Activated T-cell treated with anti-CD3 and anti-CD28 coated beads, Interleukin-2, amount 50 U/mL, for 4 hours (primary cell): ENCODE data around the gene CEBPG. TPM values are rescaled to one million over a fixed set of nuclear protein-coding genes. Genes with fewer than 3 reads are reported as not detected.
A peak's percentile ranks its signal among the peaks of the same experiment; 100 is the strongest.

Source experiments
- ATAC-seq, 2 donors: fragments of 200-7000 bp; cut with Tn5 transposase; one replicate each; pipeline ENCODE4 v1.10.0; 2021
- DNase-seq: peaks from one replicate; pipeline ENCODE4 v3.0.0-alpha.2; 2020
- H3K27me3 Mint-ChIP-seq: one replicate; pipeline ENCODE4 v1.8.0; 2021; ENCODE audit warnings: low read depth, mixed read lengths
- H3K36me3 Mint-ChIP-seq: one replicate; pipeline ENCODE4 v1.8.0; 2022; ENCODE audit warnings: mixed read lengths; ENCODE audit not compliant: insufficient read depth
- H3K4me1 Mint-ChIP-seq: one replicate; pipeline ENCODE4 v1.8.0; 2021; ENCODE audit warnings: low read depth, mixed read lengths
- H3K4me3 Mint-ChIP-seq: one replicate; pipeline ENCODE4 v1.8.0; 2021; ENCODE audit warnings: mild to moderate bottlenecking, moderate library complexity, mixed read lengths
- H3K9me3 Mint-ChIP-seq: one replicate; pipeline ENCODE4 v1.8.0; 2021; ENCODE audit warnings: mixed read lengths
- total RNA-seq, 3 donors: library from RNA; stranded (reverse); gene quantifications; one replicate each; pipeline ENCODE4 v1.2.1, GENCODE V29; 2021

The CEBPG gene
- total RNA-seq, 3 donors from 2014 or later, result 28.8 to 32.2 (median 28.8) TPM

GRCh38 chr19:33420821-33421220 lies 47.3 kb downstream of the CEBPG start:
- Mint-ChIP-seq H3K36me3 (no peaks in the 10 kb centered on the region), H3K27me3 (no peaks in the 10 kb centered on the region), H3K9me3 (no peaks in the 10 kb centered on the region), H3K4me3 (no peak overlapping the region), H3K4me1 (peaks cover 5% of the 10 kb centered on the region)
- ATAC-seq (no peak), DNase-seq (no peak)

GRCh38 chr19:33421368-33421767 lies 47.9 kb downstream of the CEBPG start:
- Mint-ChIP-seq H3K36me3 (no peaks in the 10 kb centered on the region), H3K4me1 (peaks cover 3% of the 10 kb centered on the region)

GRCh38 chr19:33422369-33423180 lies 49.1 kb downstream of the CEBPG start:
- no peaks in the 10 kb centered on the region for H3K4me1 Mint-ChIP-seq
- no peak for ATAC-seq
- H3K4me3 Mint-ChIP-seq, result no peak overlapping the region
- DNase-seq, result no peak
- H3K27me3 Mint-ChIP-seq, result no peaks in the 10 kb centered on the region
- no peaks in the 10 kb centered on the region for H3K36me3 Mint-ChIP-seq
- no peaks in the 10 kb centered on the region for H3K9me3 Mint-ChIP-seq

More at GRCh38 chr19:33421368-33421767, 47.9 kb downstream of the CEBPG start:
- H3K27me3 Mint-ChIP-seq, result no peaks in the 10 kb centered on the region
- H3K4me3 Mint-ChIP-seq, result no peak overlapping the region
- DNase-seq (no peak), ATAC-seq (no peak)
- H3K9me3 Mint-ChIP-seq, result no peaks in the 10 kb centered on the region

GRCh38 chr19:33424181-33424580 lies 50.7 kb downstream of the CEBPG start:
- DNase-seq (no peak), ATAC-seq (no peak)
- H3K4me3 Mint-ChIP-seq, result no peak overlapping the region
- no peaks in the 10 kb centered on the region for H3K4me1 Mint-ChIP-seq
- no peaks in the 10 kb centered on the region for H3K27me3 Mint-ChIP-seq
- H3K9me3 Mint-ChIP-seq, result no peaks in the 10 kb centered on the region
- no peaks in the 10 kb centered on the region for H3K36me3 Mint-ChIP-seq

- Mint-ChIP-seq H3K4me3 (no peak overlapping the region), H3K9me3 (no peaks in the 10 kb centered on the region), H3K36me3 (no peaks in the 10 kb centered on the region), H3K4me1 (peaks cover 12% of the 10 kb centered on the region), H3K27me3 (no peaks in the 10 kb centered on the region)
- no peak for DNase-seq
- no peak for ATAC-seq
Observed at GRCh38 chr19:33426621-33427361, 53.3 kb downstream of the CEBPG start.

GRCh38 chr19:33427801-33428626 lies 54.5 kb downstream of the CEBPG start:
- Mint-ChIP-seq H3K4me3 (no peak overlapping the region), H3K9me3 (no peaks in the 10 kb centered on the region), H3K36me3 (no peaks in the 10 kb centered on the region), H3K4me1 (peaks cover 12% of the 10 kb centered on the region), H3K27me3 (no peaks in the 10 kb centered on the region)
- DNase-seq, result no peak
- ATAC-seq, result no peak

- Mint-ChIP-seq H3K27me3 (no peaks in the 10 kb centered on the region), H3K9me3 (no peaks in the 10 kb centered on the region), H3K36me3 (no peaks in the 10 kb centered on the region), H3K4me1 (peaks cover 12% of the 10 kb centered on the region), H3K4me3 (no peak overlapping the region)
- no peak for DNase-seq
- no peak for ATAC-seq
Observed at GRCh38 chr19:33428627-33429125, 55.2 kb downstream of the CEBPG start.

- H3K9me3 Mint-ChIP-seq, result no peaks in the 10 kb centered on the region
- peaks cover 12% of the 10 kb centered on the region for H3K4me1 Mint-ChIP-seq
- no peaks in the 10 kb centered on the region for H3K36me3 Mint-ChIP-seq
- H3K27me3 Mint-ChIP-seq, result no peaks in the 10 kb centered on the region
- ATAC-seq (peak; percentile 45 to 58), DNase-seq (no peak)
- H3K4me3 Mint-ChIP-seq, result peak overlapping the region; percentile 42
Observed at GRCh38 chr19:33429891-33430673, 56.6 kb downstream of the CEBPG start.

- DNase-seq, result peak; percentile 53
- H3K4me3 Mint-ChIP-seq, result peak overlapping the region; percentile 42
- H3K4me1 Mint-ChIP-seq, result peaks cover 12% of the 10 kb centered on the region
- H3K9me3 Mint-ChIP-seq, result no peaks in the 10 kb centered on the region
- ATAC-seq, result peak; percentile 80 to 93
- H3K27me3 Mint-ChIP-seq, result no peaks in the 10 kb centered on the region
- no peaks in the 10 kb centered on the region for H3K36me3 Mint-ChIP-seq
Observed at GRCh38 chr19:33430674-33431277, 57.3 kb downstream of the CEBPG start.

GRCh38 chr19:33432015-33432414 lies 58.5 kb downstream of the CEBPG start:
- Mint-ChIP-seq H3K9me3 (no peaks in the 10 kb centered on the region), H3K4me3 (no peak overlapping the region), H3K4me1 (peaks cover 12% of the 10 kb centered on the region), H3K27me3 (no peaks in the 10 kb centered on the region), H3K36me3 (no peaks in the 10 kb centered on the region)
- ATAC-seq (no peak), DNase-seq (no peak)

Other genes with a start within 250 kb of the CEBPG start
- gene WDR88, start 241.6 kb upstream of the CEBPG start, total RNA-seq, result not detected
- gene LRP3, start 179.4 kb upstream of the CEBPG start, total RNA-seq, result under 1 TPM; 0.14 to 0.84 (median 0.71) TPM
- not detected for gene SLC7A10, start 147.9 kb upstream of the CEBPG start, total RNA-seq
- gene CEBPA, start 71.2 kb upstream of the CEBPG start, total RNA-seq, result 1 to 10 TPM; 1.0 to 1.5 (median 1.5) TPM
- 10 to 100 TPM; 54.2 to 57.2 (median 55.1) TPM for gene PEPD, start 148.1 kb downstream of the CEBPG start, total RNA-seq
- gene CHST8, start 248.2 kb downstream of the CEBPG start, total RNA-seq, result not detected